ENCODE data around the gene XPR1.

DNA sequence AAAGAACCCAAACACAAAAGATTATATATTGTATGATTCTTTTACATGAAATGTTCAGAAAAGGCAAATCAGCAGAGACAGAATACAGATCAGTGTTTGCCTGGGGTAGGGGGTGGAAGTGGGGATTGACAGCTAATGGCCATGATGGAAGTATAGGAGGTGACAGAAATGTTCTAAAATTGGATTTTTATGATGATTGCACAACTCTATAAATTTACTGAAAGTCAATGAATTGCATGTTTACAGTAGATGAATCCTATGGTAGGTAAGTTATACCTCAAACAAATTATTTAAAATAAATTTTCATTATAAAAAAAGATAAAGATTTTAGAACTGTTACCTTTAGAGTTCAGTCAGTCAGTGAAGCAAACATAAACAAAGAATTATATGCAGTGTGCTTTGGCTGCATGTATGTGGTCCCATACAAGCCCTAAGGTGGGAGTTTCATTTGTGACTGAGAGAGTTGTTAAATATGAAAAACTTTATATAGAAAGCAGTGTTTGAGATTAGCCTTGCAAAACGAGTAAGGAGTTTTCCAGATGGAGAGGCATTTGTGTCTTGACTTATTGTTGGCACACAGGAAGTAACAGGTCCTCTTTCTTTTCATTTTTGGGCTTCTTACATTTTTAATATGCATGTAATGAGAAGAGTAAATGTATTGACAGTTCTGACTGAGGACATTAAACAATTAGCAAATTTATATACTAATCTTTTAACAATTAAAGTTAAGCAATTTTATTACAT is 165.2 kb downstream of the XPR1 start:
- TF ChIP-seq, protein P1, sequence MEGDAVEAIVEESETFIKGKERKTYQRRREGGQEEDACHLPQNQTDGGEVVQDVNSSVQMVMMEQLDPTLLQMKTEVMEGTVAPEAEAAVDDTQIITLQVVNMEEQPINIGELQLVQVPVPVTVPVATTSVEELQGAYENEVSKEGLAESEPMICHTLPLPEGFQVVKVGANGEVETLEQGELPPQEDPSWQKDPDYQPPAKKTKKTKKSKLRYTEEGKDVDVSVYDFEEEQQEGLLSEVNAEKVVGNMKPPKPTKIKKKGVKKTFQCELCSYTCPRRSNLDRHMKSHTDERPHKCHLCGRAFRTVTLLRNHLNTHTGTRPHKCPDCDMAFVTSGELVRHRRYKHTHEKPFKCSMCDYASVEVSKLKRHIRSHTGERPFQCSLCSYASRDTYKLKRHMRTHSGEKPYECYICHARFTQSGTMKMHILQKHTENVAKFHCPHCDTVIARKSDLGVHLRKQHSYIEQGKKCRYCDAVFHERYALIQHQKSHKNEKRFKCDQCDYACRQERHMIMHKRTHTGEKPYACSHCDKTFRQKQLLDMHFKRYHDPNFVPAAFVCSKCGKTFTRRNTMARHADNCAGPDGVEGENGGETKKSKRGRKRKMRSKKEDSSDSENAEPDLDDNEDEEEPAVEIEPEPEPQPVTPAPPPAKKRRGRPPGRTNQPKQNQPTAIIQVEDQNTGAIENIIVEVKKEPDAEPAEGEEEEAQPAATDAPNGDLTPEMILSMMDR (IDR thresholded peaks at IDR 0.05): no peak
- TF ChIP-seq POLR2AphosphoS5 (IDR thresholded peaks at IDR 0.05; ENCODE audit: low read depth, low read length) (no peak), SIN3A (IDR thresholded peaks at IDR 0.05; ENCODE audit: borderline replicate concordance, insufficient read depth, low read depth, low read length) (no peak)
- TF ChIP-seq, protein P2, sequence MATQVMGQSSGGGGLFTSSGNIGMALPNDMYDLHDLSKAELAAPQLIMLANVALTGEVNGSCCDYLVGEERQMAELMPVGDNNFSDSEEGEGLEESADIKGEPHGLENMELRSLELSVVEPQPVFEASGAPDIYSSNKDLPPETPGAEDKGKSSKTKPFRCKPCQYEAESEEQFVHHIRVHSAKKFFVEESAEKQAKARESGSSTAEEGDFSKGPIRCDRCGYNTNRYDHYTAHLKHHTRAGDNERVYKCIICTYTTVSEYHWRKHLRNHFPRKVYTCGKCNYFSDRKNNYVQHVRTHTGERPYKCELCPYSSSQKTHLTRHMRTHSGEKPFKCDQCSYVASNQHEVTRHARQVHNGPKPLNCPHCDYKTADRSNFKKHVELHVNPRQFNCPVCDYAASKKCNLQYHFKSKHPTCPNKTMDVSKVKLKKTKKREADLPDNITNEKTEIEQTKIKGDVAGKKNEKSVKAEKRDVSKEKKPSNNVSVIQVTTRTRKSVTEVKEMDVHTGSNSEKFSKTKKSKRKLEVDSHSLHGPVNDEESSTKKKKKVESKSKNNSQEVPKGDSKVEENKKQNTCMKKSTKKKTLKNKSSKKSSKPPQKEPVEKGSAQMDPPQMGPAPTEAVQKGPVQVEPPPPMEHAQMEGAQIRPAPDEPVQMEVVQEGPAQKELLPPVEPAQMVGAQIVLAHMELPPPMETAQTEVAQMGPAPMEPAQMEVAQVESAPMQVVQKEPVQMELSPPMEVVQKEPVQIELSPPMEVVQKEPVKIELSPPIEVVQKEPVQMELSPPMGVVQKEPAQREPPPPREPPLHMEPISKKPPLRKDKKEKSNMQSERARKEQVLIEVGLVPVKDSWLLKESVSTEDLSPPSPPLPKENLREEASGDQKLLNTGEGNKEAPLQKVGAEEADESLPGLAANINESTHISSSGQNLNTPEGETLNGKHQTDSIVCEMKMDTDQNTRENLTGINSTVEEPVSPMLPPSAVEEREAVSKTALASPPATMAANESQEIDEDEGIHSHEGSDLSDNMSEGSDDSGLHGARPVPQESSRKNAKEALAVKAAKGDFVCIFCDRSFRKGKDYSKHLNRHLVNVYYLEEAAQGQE (IDR thresholded peaks at IDR 0.05; ENCODE audit: insufficient read depth in 1 of 2, low read depth in 2 of 2, low read length in 1 of 2): no peak
